MM.1S (cell line): ENCODE results near the gene SLC26A5.

Experiments used
- DNase-seq: peaks from one replicate; pipeline ENCODE4 v3.0.0-alpha.2; 2015
- H2AFZ ChIP-seq: fragments of 300-600 bp; sonication (generic); 2 replicates; pipeline ENCODE4 v1.6.0; 2016; ENCODE audit warnings: antibody characterized with exemption, low read length
- H3F3A ChIP-seq: fragments of 300-600 bp; sonication (generic); 2 replicates; pipeline ENCODE4 v1.6.1; 2016; ENCODE audit warnings: mild to moderate bottlenecking, antibody characterized with exemption, low read length, moderate library complexity, mixed read lengths; ENCODE audit not compliant: insufficient read depth
- H3K27ac ChIP-seq: fragments of 300-600 bp; sonication (generic); 2 replicates; pipeline ENCODE4 v1.5.1; 2016; ENCODE audit warnings: mild to moderate bottlenecking, low read length
- H3K27me3 ChIP-seq: fragments of 300-600 bp; sonication (generic); replicated peaks from 2 replicates; pipeline ENCODE4 v1.6.0; 2016; ENCODE audit warnings: low read length; ENCODE audit not compliant: insufficient read depth
- H3K36me3 ChIP-seq: fragments of 300-600 bp; sonication (generic); replicated peaks from 2 replicates; pipeline ENCODE4 v1.6.1; 2016; ENCODE audit warnings: mild to moderate bottlenecking, low read length, mixed read lengths; ENCODE audit not compliant: insufficient read depth
- H3K4me1 ChIP-seq: fragments of 300-600 bp; sonication (generic); 2 replicates; pipeline ENCODE4 v1.6.1; 2016; ENCODE audit warnings: low read length, mixed read lengths
- H3K4me2 ChIP-seq: fragments of 300-600 bp; sonication (generic); 2 replicates; pipeline ENCODE4 v1.6.0; 2016; ENCODE audit warnings: low read depth, low read length
- H3K4me3 ChIP-seq: fragments of 300-600 bp; sonication (generic); 2 replicates; pipeline ENCODE4 v1.5.1; 2016; ENCODE audit warnings: low read length, mixed read lengths
- H3K79me2 ChIP-seq: fragments of 300-600 bp; sonication (generic); 2 replicates; pipeline ENCODE4 v1.6.1; 2016; ENCODE audit warnings: mixed run types, low read length, mixed read lengths
- H3K9ac ChIP-seq: fragments of 300-600 bp; sonication (generic); 2 replicates; pipeline ENCODE4 v1.6.1; 2016; ENCODE audit warnings: low read length, mixed read lengths
- H3K9me2 ChIP-seq: fragments of 300-600 bp; sonication (generic); replicated peaks from 2 replicates; pipeline ENCODE4 v1.6.1; 2016; ENCODE audit warnings: mild to moderate bottlenecking, low read length, mixed read lengths; ENCODE audit not compliant: insufficient read depth
- H3K9me3 ChIP-seq: fragments of 300-600 bp; sonication (generic); replicated peaks from 2 replicates; pipeline ENCODE4 v1.6.1; 2016; ENCODE audit warnings: mild to moderate bottlenecking, low read length, mixed read lengths; ENCODE audit not compliant: insufficient read depth
- H4K20me1 ChIP-seq: fragments of 300-600 bp; sonication (generic); 2 replicates; pipeline ENCODE4 v1.6.1; 2016; ENCODE audit warnings: mild to moderate bottlenecking, low read length, moderate library complexity, mixed read lengths; ENCODE audit not compliant: insufficient read depth
- EZH2 ChIP-seq: fragments of 300-600 bp; sonication (generic); optimal IDR thresholded peaks from 2 replicates; pipeline ENCODE3; 2017; ENCODE audit warnings: low read depth, mild to moderate bottlenecking, antibody characterized with exemption, low read length, mixed read lengths
- EZH2phosphoT487 ChIP-seq: fragments of 300-600 bp; sonication (generic); IDR thresholded peaks from 2 replicates; pipeline ENCODE4 v1.6.1; 2018; ENCODE audit warnings: antibody characterized with exemption, low read length
- TF ChIP-seq, protein P1 (sequence below): fragments of 300-600 bp; sonication (generic); IDR thresholded peaks from 2 replicates; pipeline ENCODE4 v1.5.1; 2016; ENCODE audit warnings: antibody characterized with exemption, low read length, mixed read lengths

The SLC26A5 gene

DNA sequence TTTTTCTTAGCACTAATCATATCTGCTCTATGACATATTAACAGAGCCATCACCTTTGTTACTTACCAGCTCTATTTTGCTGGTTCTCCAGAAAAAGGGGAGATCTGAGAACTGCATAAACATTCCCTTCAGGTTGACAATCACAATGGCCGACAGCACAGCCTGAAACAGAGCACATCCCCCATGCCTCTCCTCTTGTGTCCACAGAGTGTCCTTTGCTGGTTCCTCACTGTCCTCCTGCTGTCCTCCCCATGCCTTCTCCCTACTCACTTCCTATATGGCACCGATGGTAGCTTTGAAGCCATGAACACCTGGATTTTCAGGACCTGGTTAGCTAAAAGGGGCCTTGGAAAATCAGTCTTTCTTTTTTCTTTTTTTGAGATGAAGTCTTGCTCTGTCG lies 56.7 kb downstream of the SLC26A5 start:
- Histone ChIP-seq H3K79me2 (no peaks in the 10 kb centered on the region), H3F3A (0 out of 2 replicates have a peak, but pooled peaks cover 3% of the 10 kb centered on the region), H3K4me3 (no peak overlapping the region), H4K20me1 (no peaks in the 10 kb centered on the region), H3K4me1 (no peaks in the 10 kb centered on the region), H3K9ac (no peak overlapping the region), H3K4me2 (no peak overlapping the region), H3K36me3 (no peaks in the 10 kb centered on the region), H3K9me3 (no peaks in the 10 kb centered on the region), H3K9me2 (no peaks in the 10 kb centered on the region), H3K27ac (no peak overlapping the region), H2AFZ (no peak overlapping the region), H3K27me3 (no peaks in the 10 kb centered on the region)
- TF ChIP-seq, protein P1, sequence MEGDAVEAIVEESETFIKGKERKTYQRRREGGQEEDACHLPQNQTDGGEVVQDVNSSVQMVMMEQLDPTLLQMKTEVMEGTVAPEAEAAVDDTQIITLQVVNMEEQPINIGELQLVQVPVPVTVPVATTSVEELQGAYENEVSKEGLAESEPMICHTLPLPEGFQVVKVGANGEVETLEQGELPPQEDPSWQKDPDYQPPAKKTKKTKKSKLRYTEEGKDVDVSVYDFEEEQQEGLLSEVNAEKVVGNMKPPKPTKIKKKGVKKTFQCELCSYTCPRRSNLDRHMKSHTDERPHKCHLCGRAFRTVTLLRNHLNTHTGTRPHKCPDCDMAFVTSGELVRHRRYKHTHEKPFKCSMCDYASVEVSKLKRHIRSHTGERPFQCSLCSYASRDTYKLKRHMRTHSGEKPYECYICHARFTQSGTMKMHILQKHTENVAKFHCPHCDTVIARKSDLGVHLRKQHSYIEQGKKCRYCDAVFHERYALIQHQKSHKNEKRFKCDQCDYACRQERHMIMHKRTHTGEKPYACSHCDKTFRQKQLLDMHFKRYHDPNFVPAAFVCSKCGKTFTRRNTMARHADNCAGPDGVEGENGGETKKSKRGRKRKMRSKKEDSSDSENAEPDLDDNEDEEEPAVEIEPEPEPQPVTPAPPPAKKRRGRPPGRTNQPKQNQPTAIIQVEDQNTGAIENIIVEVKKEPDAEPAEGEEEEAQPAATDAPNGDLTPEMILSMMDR: no peak
- TF ChIP-seq EZH2 (no peak), EZH2phosphoT487 (no peak)
- DNase-seq: no peak

DNA sequence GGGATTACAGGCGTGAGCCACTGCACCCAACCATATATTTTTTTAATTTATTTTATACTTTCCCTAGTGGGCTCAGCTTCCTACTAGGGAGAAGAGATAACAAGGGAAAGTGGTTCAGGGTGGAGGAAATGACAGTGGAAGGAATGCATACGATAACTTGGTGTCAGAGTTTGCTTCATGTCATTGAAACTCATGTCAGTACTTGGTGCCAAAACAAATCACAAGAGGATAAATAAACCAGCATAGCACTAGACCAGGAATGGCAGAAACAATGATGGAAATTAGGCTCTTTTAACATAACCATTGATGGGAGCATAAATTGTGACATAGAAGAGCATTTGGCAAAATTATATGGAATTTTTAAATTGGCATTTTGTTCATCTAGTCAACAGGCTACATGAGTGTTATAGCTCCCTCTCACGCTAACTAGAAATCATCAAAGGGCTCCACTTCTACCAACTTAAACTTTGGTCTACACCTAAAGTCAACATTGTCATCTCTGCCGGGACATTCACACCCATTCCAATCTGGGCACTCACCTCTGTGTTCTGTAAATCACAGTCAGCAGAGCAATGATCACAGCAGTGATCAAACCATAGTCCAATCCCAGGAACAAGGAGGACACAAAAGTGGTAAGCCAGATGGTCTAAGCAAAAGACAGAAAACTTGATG lies 57.4 kb downstream of the SLC26A5 start:
- Histone ChIP-seq H3K4me1 (no peaks in the 10 kb centered on the region), H4K20me1 (no peaks in the 10 kb centered on the region), H3K27me3 (no peaks in the 10 kb centered on the region), H2AFZ (no peak overlapping the region), H3K27ac (no peak overlapping the region), H3K9ac (no peak overlapping the region), H3K9me2 (no peaks in the 10 kb centered on the region), H3K36me3 (no peaks in the 10 kb centered on the region), H3K9me3 (no peaks in the 10 kb centered on the region), H3K79me2 (no peaks in the 10 kb centered on the region), H3F3A (0 out of 2 replicates have a peak, but pooled peaks cover 3% of the 10 kb centered on the region), H3K4me3 (no peak overlapping the region), H3K4me2 (no peak overlapping the region)
- TF ChIP-seq, protein P1: no peak
- TF ChIP-seq EZH2phosphoT487 (no peak), EZH2 (no peak)
- DNase-seq: no peak

DNA sequence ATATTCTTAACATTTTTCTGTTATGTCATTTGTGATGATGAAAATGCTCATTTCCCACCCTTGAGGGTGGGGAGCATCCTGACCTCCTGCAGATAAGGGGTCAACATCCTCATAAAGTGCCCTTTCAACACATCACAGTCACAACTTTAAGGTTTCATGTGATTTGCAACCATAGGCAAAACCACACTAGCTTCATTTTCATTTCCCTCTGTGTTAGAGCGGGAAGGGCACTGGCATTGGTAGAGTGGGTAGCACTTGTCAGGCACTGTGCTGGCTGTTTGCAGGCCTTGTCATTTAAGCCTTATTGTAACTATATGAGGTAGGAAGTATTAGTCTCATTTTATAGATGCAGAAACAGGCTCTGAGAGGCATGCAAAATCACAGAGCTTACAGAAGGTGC lies 58.8 kb downstream of the SLC26A5 start:
- Histone ChIP-seq H4K20me1 (no peaks in the 10 kb centered on the region), H3K4me3 (no peak overlapping the region), H3K4me2 (no peak overlapping the region), H3K79me2 (no peaks in the 10 kb centered on the region), H3F3A (0 out of 2 replicates have a peak, but pooled peaks cover 3% of the 10 kb centered on the region), H3K27me3 (no peaks in the 10 kb centered on the region), H3K9me3 (no peaks in the 10 kb centered on the region), H3K9ac (no peak overlapping the region), H2AFZ (no peak overlapping the region), H3K4me1 (no peaks in the 10 kb centered on the region), H3K27ac (no peak overlapping the region), H3K36me3 (no peaks in the 10 kb centered on the region), H3K9me2 (no peaks in the 10 kb centered on the region)
- TF ChIP-seq EZH2phosphoT487 (no peak), EZH2 (no peak)
- TF ChIP-seq, protein P1: no peak
- no peak for DNase-seq
